GM19468 (cell line): ENCODE data around the gene PDZK1.
"Not testable (repeated sequence)": the region's sequence is repeated elsewhere in the genome, so short reads cannot be mapped to it uniquely, and the experiment has no call there.

Source experiments
- ATAC-seq: cut with Tn5 transposase; IDR thresholded peaks from one replicate; pipeline ENCODE4 v1.9.1; 2021; ENCODE audit warnings: mild to moderate bottlenecking, moderate library complexity, moderate number of reproducible peaks; ENCODE audit not compliant: unreplicated experiment; ENCODE audit errors: extremely low read depth

PDZK1 gene

DNA sequence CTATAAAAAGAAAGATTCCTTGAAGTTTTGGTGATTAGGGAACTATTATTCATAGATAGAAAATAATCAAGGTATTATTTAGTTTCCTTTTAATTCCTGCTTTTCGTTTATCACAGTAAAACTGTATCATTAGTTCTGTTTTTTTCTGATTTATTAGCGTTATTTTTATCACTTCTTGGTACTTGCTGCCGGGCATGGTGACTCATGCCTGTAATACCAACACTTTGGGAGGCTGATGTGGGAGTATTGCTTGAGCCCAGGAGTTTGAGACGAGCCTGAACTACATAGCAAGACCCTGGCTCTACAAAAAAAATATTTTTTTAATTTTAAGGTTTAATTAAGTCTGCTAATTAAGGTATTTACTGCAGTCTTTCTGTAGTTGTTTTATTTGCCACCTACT, 42.2 kb downstream of the PDZK1 start:
- not testable (repeated sequence) for ATAC-seq

GRCh38 chr1:145662502-145662901, 44.7 kb downstream of the PDZK1 start:
- ATAC-seq = not testable (repeated sequence)

GRCh38 chr1:145656245-145656943, 50.8 kb downstream of the PDZK1 start:
- ATAC-seq = not testable (repeated sequence)

DNA sequence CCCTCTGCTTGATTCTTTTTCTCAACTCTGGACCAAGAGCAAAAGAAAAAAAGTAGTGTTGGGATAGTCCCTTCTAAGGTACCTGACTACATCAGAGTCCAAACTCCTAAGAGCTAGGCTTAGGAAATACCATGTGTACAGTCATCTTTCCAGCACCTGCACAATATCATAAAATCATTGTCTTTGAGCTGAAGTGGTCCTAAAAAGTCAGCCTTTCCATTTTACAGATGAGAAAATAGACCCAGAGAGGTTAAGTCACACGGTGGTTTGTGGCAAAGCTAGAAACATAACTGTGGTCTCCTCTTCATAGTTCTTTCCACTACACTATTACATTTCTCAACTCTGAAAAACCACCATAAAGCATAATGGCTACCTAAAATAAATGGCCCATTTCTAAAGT, 63.2 kb downstream of the PDZK1 start:
- ATAC-seq = not testable (repeated sequence)

DNA sequence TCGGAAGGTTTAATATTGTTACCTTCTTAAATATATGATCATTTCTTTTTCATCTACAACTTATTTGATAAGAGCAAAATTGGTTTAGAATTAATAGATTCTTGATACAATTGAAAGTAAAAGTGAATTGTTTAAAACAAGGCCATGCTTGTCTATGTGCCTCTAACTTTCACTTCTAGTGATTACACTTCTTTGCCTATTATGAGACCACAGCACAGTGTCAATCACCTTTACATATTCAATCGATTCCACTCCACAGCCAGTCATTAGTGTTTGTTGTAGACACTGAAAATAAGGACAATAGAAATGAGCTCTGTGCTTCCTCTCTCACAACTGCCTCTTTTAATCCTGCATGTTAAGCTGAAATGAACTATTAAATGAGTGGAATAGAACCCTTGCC, 65.3 kb downstream of the PDZK1 start:
- not testable (repeated sequence) for ATAC-seq

DNA sequence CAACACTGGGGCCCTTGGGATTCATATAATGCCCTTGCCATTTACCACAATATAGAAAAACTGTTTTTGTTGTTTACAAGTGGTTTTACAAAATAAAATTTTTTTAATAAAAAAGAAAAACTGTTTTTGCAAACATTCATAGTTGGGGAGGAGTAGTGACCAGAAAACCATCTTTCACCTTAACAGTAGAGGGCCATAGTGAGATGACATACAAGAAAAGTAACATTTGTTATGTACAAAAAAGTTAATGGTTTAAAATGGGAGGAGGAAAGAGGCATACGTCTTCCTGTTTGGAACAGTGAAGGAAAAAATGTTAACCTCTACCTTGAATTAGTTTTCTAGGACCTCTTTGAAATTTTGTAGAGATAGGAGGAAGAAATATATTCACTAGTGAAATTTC, 70.9 kb downstream of the PDZK1 start:
- ATAC-seq = not testable (repeated sequence)

- not testable (repeated sequence) for ATAC-seq
Measured at GRCh38 chr1:145622177-145622576, 85.0 kb downstream of the PDZK1 start.
